Right atrium auricular region (tissue), 2 donors: ENCODE measurements around the gene KAZN. TPM values are rescaled to one million over a fixed set of nuclear protein-coding genes. Genes with fewer than 3 reads are reported as not detected.

ENCODE experiments used
- DNase-seq: peaks from one replicate; pipeline ENCODE4 v3.0.0-alpha.2; 2019; ENCODE audit warnings: low spot score
- H3K27ac ChIP-seq, 2 donors: fragments of 200-600 bp; sonication (generic); 1 replicate in 1 of 2; 2 replicates in 1 of 2; pipeline ENCODE4 v1.5.1; 2016 to 2019
- H3K27me3 ChIP-seq, 2 donors: fragments of 200-600 bp; sonication (generic); one replicate each; pipeline versions ENCODE4 v1.5.1 to v1.6.0; 2017 to 2019
- H3K36me3 ChIP-seq: fragments of 200-600 bp; sonication (generic); one replicate; pipeline ENCODE4 v1.5.1; 2016
- H3K4me1 ChIP-seq, 2 donors: fragments of 200-600 bp; sonication (generic); one replicate each; pipeline versions ENCODE4 v1.5.1 to v1.6.0; 2017 to 2019
- H3K4me3 ChIP-seq, 2 donors: fragments of 200-600 bp; sonication (generic); 1 replicate in 1 of 2; 2 replicates in 1 of 2; pipeline ENCODE4 v1.5.1; 2017 to 2019; ENCODE audit warnings: mild to moderate bottlenecking in 1 of 2, moderate library complexity in 1 of 2
- H3K9me3 ChIP-seq, 2 donors: fragments of 200-600 bp; sonication (generic); one replicate each; pipeline ENCODE4 v1.5.1; 2019
- CTCF ChIP-seq, 2 donors: fragments of 200-600 bp; sonication (generic); IDR thresholded peaks; one replicate each; pipeline ENCODE4 v1.5.1; 2019; ENCODE audit warnings: antibody characterized with exemption in 2 of 2
- total RNA-seq, 2 donors: library from RNA; depleted of rRNA; stranded (reverse); fragments of >200 nt; gene quantifications; one replicate each; pipeline ENCODE4 v1.1.0, GENCODE V29; 2016

The KAZN gene
- total RNA-seq, 2 donors from 2014 or later, result 3.9 to 6.8 TPM

DNA sequence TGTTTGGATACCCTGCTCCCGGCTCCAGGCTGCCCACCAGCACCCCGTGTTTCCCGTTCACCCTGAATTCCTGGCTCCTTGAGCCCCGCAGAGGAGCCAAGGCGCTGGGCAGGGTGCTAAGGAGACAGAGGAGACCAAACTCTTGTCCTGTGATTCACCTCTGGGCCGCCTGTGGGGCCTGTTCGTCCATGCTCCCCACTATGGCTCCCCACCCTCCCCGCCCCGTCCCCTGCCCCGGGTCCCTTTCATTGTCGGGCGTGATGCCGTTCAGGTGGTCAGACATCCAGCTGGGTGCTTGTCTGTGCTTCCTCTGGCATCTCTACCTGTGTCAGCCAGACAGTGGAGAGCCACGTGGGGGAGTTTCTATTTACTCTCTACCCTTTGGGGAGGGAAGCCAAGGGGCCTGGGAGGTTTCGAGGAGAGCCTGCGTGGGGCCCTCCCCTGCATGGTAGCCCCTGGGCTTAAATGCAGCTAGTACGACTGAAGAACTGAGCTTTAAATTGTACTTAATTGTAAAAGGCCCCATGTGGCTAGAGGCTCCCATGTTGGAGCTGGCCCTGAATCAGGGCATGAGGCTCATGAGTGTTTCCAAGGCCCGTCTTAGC, 333.7 kb downstream of the KAZN start:
- no peak for TF ChIP-seq CTCF (IDR thresholded peaks at IDR 0.05)
- Histone ChIP-seq H3K9me3 (no peaks in the 10 kb centered on the region), H3K4me3 (no peak overlapping the region), H3K36me3 (no peaks in the 10 kb centered on the region), H3K27ac (no peak overlapping the region), H3K27me3 (no peaks in the 10 kb centered on the region), H3K4me1 (peaks cover 0 to 12% of the 10 kb centered on the region in 2 donors)
- DNase-seq, result no peak

DNA sequence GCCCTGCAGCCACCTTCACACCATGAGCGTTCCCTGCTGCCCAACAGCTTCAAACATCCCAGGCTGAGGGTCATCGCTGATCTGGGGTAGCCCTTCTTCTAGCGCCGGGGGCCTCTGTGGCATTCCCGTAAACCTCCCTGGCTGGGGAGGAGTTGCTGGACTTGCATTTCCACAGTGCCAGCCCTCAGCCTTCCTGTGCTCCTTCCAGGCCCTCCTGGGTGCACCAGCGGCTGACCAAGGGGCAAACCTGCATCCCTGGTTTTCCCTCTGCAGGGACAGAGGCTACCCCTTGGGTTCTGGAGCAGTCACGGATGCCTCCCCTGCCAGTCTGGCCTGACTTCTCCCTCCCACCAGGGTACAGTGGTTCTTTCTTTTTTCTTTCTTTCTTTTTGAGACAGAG, 336.4 kb downstream of the KAZN start:
- no peak for DNase-seq
- H3K9me3 ChIP-seq, result no peaks in the 10 kb centered on the region
- TF ChIP-seq CTCF (IDR thresholded peaks at IDR 0.05), result no peak
- H3K27ac ChIP-seq, result no peak overlapping the region
- H3K36me3 ChIP-seq, result no peaks in the 10 kb centered on the region
- peaks cover 0 to 10% of the 10 kb centered on the region in 2 donors for H3K4me1 ChIP-seq
- H3K4me3 ChIP-seq, result no peak overlapping the region
- H3K27me3 ChIP-seq, result no peaks in the 10 kb centered on the region

- Histone ChIP-seq H3K36me3 (no peaks in the 10 kb centered on the region), H3K27me3 (no peaks in the 10 kb centered on the region), H3K9me3 (no peaks in the 10 kb centered on the region), H3K4me3 (no peak overlapping the region), H3K4me1 (peaks cover 0 to 8% of the 10 kb centered on the region in 2 donors), H3K27ac (no peak overlapping the region)
- DNase-seq, result no peak
- TF ChIP-seq CTCF (IDR thresholded peaks at IDR 0.05), result no peak
Measured at GRCh38 chr1:14936815-14937214, 338.3 kb downstream of the KAZN start.

- no peak for DNase-seq
- Histone ChIP-seq H3K9me3 (no peaks in the 10 kb centered on the region), H3K36me3 (no peaks in the 10 kb centered on the region), H3K4me3 (no peak overlapping the region), H3K27ac (no peak overlapping the region), H3K4me1 (peaks cover 0 to 9% of the 10 kb centered on the region in 2 donors), H3K27me3 (no peaks in the 10 kb centered on the region)
- TF ChIP-seq CTCF (IDR thresholded peaks at IDR 0.05), result no peak
Measured at GRCh38 chr1:14937288-14937949, 338.9 kb downstream of the KAZN start.

DNA sequence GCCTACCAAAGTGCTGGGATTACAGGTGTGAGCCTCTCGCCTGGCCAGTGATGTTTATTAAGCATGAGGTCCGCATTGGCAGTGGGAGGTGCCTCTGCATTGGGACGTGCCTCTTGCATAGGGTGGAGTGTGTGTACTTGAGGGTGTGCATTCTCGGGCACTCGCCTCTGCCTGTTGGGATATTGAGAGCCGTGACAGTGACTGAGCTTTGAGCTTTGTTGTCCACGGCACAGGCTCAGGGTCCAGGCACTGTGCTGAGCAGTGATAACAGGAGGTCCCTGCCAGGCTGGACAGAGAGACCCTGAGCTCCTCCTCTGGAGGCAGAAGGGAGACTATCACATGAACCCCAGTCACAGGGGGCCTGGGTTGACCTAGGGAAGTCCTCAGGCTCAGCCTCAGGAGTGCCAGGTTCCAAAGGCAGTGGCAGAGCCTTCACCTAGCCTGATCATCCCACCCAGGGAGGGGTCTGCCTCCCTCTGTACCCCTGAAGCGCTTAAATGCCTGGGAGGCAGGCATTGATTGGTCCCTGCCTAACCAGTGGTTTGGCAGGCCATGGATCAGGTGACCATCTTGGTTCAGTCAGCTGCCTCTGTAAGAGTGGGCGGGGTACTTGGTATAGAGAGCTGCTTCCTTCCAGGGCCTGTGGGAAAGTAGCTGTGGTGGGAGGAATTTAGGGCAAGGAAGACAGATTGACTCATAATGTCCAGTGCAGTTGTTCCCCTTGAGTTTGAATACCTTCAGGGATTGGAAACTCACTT, 341.2 kb downstream of the KAZN start:
- H3K27me3 ChIP-seq, result no peaks in the 10 kb centered on the region
- no peaks in the 10 kb centered on the region for H3K9me3 ChIP-seq
- TF ChIP-seq CTCF (IDR thresholded peaks at IDR 0.05), result no peak
- H3K27ac ChIP-seq, result no peak overlapping the region
- DNase-seq, result no peak
- no peaks in the 10 kb centered on the region for H3K36me3 ChIP-seq
- H3K4me1 ChIP-seq, result peaks cover 6 to 29% of the 10 kb centered on the region in 2 donors
- no peak overlapping the region for H3K4me3 ChIP-seq
